Activated naive CD8-positive, alpha-beta T cell treated with anti-CD3 and anti-CD28 coated beads, Interleukin-2, amount 10 ng/mL, durations not matched to agents 7 days and 5 days (primary cell): Measurements from ENCODE around the gene DUSP28. TPM values are rescaled to one million over a fixed set of nuclear protein-coding genes. Genes with fewer than 3 reads are reported as not detected.

Experiments used
- ATAC-seq: fragments of 150-1000 bp; cut with Tn5 transposase; one replicate; pipeline ENCODE4 v1.10.0; 2021; ENCODE audit warnings: low read depth, moderate library complexity
- POLR2A ChIA-PET: fragments of 350-600 bp; sonication (Branson Sonifier 250); formaldehyde crosslinking; loops from one replicate; lab custom pipeline; 2021; ENCODE audit warnings: antibody characterized with exemption; lab: Charles Lee
- DNase-seq: peaks from one replicate; pipeline ENCODE4 v3.0.0; 2021
- H3K27ac Mint-ChIP-seq: one replicate; pipeline ENCODE4 v1.8.0; 2022; ENCODE audit warnings: mild to moderate bottlenecking, mixed read lengths
- H3K27me3 Mint-ChIP-seq: one replicate; pipeline ENCODE4 v1.8.0; 2022; ENCODE audit warnings: mild to moderate bottlenecking, moderate library complexity, mixed read lengths
- H3K36me3 Mint-ChIP-seq: one replicate; pipeline ENCODE4 v1.8.0; 2021; ENCODE audit warnings: mild to moderate bottlenecking, mixed read lengths
- H3K4me1 Mint-ChIP-seq: one replicate; pipeline ENCODE4 v1.8.0; 2021; ENCODE audit warnings: mixed read lengths
- H3K4me3 Mint-ChIP-seq: one replicate; pipeline ENCODE4 v1.8.0; 2022; ENCODE audit warnings: mild to moderate bottlenecking, moderate library complexity, mixed read lengths
- H3K9me3 Mint-ChIP-seq: one replicate; pipeline ENCODE4 v1.8.0; 2021; ENCODE audit warnings: mixed read lengths
- total RNA-seq, 2 experiments: library from RNA; stranded (reverse); gene quantifications; one replicate each; pipeline ENCODE4 v1.2.3, GENCODE V29; 2021

The DUSP28 gene
- total RNA-seq, 2 experiments from 2014 or later, result 12.3 to 13.8 TPM

GRCh38 chr2:240574386-240575100 lies 14.4 kb downstream of the DUSP28 start:
- Mint-ChIP-seq H3K27ac (peak overlapping the region; percentile 42), H3K36me3 (peaks cover 5% of the 10 kb centered on the region), H3K27me3 (no peaks in the 10 kb centered on the region), H3K4me1 (peaks cover 14% of the 10 kb centered on the region), H3K4me3 (no peak overlapping the region), H3K9me3 (no peaks in the 10 kb centered on the region)
- POLR2A ChIA-PET, result interaction anchor here (1.0 to 3.2 kb wide), 3 partner anchors 12 to 14 kb away, joined by 3 to 10 read pairs (median 4); partner anchors contain the start of gene CAPN10
- DNase-seq (no peak), ATAC-seq (no peak)

GRCh38 chr2:240575101-240575965 lies 15.2 kb downstream of the DUSP28 start:
- DNase-seq (no peak), ATAC-seq (no peak)
- Mint-ChIP-seq H3K4me1 (peaks cover 20% of the 10 kb centered on the region), H3K9me3 (no peaks in the 10 kb centered on the region), H3K36me3 (peaks cover 7% of the 10 kb centered on the region), H3K27ac (no peak overlapping the region), H3K27me3 (no peaks in the 10 kb centered on the region), H3K4me3 (no peak overlapping the region)
- POLR2A ChIA-PET, result interaction anchor here (1.0 to 1.5 kb wide), 2 partner anchors 11 to 14 kb away, joined by 3 to 4 read pairs; partner anchors contain the start of gene CAPN10

GRCh38 chr2:240576036-240576435 lies 15.9 kb downstream of the DUSP28 start:
- DNase-seq (no peak), ATAC-seq (no peak)
- POLR2A ChIA-PET, result interaction anchor here (1.5 to 3.2 kb wide), 2 partner anchors 10 to 11 kb away, joined by 4 to 17 read pairs; partner anchors contain the start of gene CAPN10
- Mint-ChIP-seq H3K9me3 (peaks cover 2% of the 10 kb centered on the region), H3K36me3 (peaks cover 13% of the 10 kb centered on the region), H3K27me3 (no peaks in the 10 kb centered on the region), H3K4me3 (no peak overlapping the region), H3K27ac (no peak overlapping the region), H3K4me1 (peaks cover 18% of the 10 kb centered on the region)

GRCh38 chr2:240576436-240577205 lies 16.5 kb downstream of the DUSP28 start:
- no peak overlapping the region for H3K27ac Mint-ChIP-seq
- H3K4me3 Mint-ChIP-seq, result no peak overlapping the region
- POLR2A ChIA-PET, result interaction anchor here (0.8 to 3.2 kb wide), 3 partner anchors 8 to 11 kb away, joined by 4 to 17 read pairs (median 4); partner anchors contain the start of genes CAPN10 and RNPEPL1
- H3K36me3 Mint-ChIP-seq, result peaks cover 14% of the 10 kb centered on the region
- ATAC-seq (no peak), DNase-seq (no peak)
- H3K9me3 Mint-ChIP-seq, result peaks cover 2% of the 10 kb centered on the region
- no peaks in the 10 kb centered on the region for H3K27me3 Mint-ChIP-seq
- H3K4me1 Mint-ChIP-seq, result peaks cover 14% of the 10 kb centered on the region

- Mint-ChIP-seq H3K9me3 (peaks cover 2% of the 10 kb centered on the region), H3K27ac (no peak overlapping the region), H3K4me1 (peaks cover 19% of the 10 kb centered on the region), H3K4me3 (no peak overlapping the region), H3K36me3 (peaks cover 18% of the 10 kb centered on the region), H3K27me3 (no peaks in the 10 kb centered on the region)
- no peak for ATAC-seq
- DNase-seq, result no peak
- POLR2A ChIA-PET, result interaction anchor here (0.8 to 3.2 kb wide), 3 partner anchors 9 to 12 kb away, joined by 4 to 17 read pairs (median 4); partner anchors contain the start of genes CAPN10 and RNPEPL1
Measured at GRCh38 chr2:240577281-240578109, 17.3 kb downstream of the DUSP28 start.

GRCh38 chr2:240578110-240578450 lies 17.9 kb downstream of the DUSP28 start:
- Mint-ChIP-seq H3K4me3 (no peak overlapping the region), H3K36me3 (peaks cover 18% of the 10 kb centered on the region), H3K27ac (no peak overlapping the region), H3K27me3 (no peaks in the 10 kb centered on the region), H3K4me1 (peaks cover 19% of the 10 kb centered on the region), H3K9me3 (peaks cover 2% of the 10 kb centered on the region)
- POLR2A ChIA-PET, result interaction anchor here (1.5 to 3.2 kb wide), 2 partner anchors 9 to 12 kb away, joined by 4 to 17 read pairs; partner anchors contain the start of gene RNPEPL1
- no peak for DNase-seq
- ATAC-seq, result no peak

- POLR2A ChIA-PET, result interaction anchor here (1.5 to 3.2 kb wide), 2 partner anchors 10 to 13 kb away, joined by 4 to 17 read pairs; partner anchors contain the start of gene RNPEPL1
- H3K4me1 Mint-ChIP-seq, result peaks cover 19% of the 10 kb centered on the region
- no peaks in the 10 kb centered on the region for H3K27me3 Mint-ChIP-seq
- ATAC-seq (no peak), DNase-seq (no peak)
- peaks cover 18% of the 10 kb centered on the region for H3K36me3 Mint-ChIP-seq
- no peak overlapping the region for H3K4me3 Mint-ChIP-seq
- peaks cover 2% of the 10 kb centered on the region for H3K9me3 Mint-ChIP-seq
- H3K27ac Mint-ChIP-seq, result no peak overlapping the region
Measured at GRCh38 chr2:240578488-240578887, 18.3 kb downstream of the DUSP28 start.

- peak; percentile 10 for ATAC-seq
- Mint-ChIP-seq H3K27ac (peak overlapping the region; percentile 69), H3K4me1 (peaks cover 20% of the 10 kb centered on the region), H3K4me3 (no peak overlapping the region), H3K36me3 (peaks cover 18% of the 10 kb centered on the region), H3K9me3 (peaks cover 2% of the 10 kb centered on the region), H3K27me3 (no peaks in the 10 kb centered on the region)
- POLR2A ChIA-PET, result interaction anchor here (0.9 to 10.2 kb wide), 7 partner anchors 13 to 65 kb away, joined by 3 to 178 read pairs (median 5); partner anchors contain the start of genes GPR35 and RNPEPL1
- DNase-seq, result no peak
Measured at GRCh38 chr2:240579071-240579762, 19.1 kb downstream of the DUSP28 start.

- H3K4me3 Mint-ChIP-seq, result no peak overlapping the region
- POLR2A ChIA-PET, result interaction anchor here (0.9 to 10.2 kb wide), 6 partner anchors 13 to 66 kb away, joined by 3 to 178 read pairs (median 4); partner anchors contain the start of genes GPR35 and RNPEPL1
- H3K27me3 Mint-ChIP-seq, result no peaks in the 10 kb centered on the region
Measured at GRCh38 chr2:240579771-240580614, 19.8 kb downstream of the DUSP28 start.

GRCh38 chr2:240581811-240582210 lies 21.7 kb downstream of the DUSP28 start:
- Mint-ChIP-seq H3K27me3 (no peaks in the 10 kb centered on the region), H3K4me3 (no peak overlapping the region), H3K4me1 (peaks cover 36% of the 10 kb centered on the region), H3K36me3 (peaks cover 19% of the 10 kb centered on the region), H3K9me3 (peaks cover 2% of the 10 kb centered on the region), H3K27ac (no peak overlapping the region)
- POLR2A ChIA-PET, result interaction anchor here (10.2 kb wide), 1 partner anchor 15 kb away, joined by 178 read pairs; the partner anchor contains the start of gene RNPEPL1
- no peak for DNase-seq
- no peak for ATAC-seq

More at GRCh38 chr2:240579771-240580614, 19.8 kb downstream of the DUSP28 start:
- peaks cover 18% of the 10 kb centered on the region for H3K36me3 Mint-ChIP-seq
- peak; percentile 69 for ATAC-seq
- peaks cover 2% of the 10 kb centered on the region for H3K9me3 Mint-ChIP-seq
- peak overlapping the region; percentile 69 for H3K27ac Mint-ChIP-seq
- peak; percentile 74 for DNase-seq
- peaks cover 28% of the 10 kb centered on the region for H3K4me1 Mint-ChIP-seq
